GM12873 (cell line): ENCODE data around the gene ACER1.
A peak's percentile ranks its signal among the peaks of the same experiment; 100 is the strongest.

Source experiments
- TF ChIP-seq, protein P1 (sequence below): IDR thresholded peaks from 2 replicates; pipeline ENCODE4 v1.5.1; 2012; ENCODE audit warnings: low read depth, mild to moderate bottlenecking, moderate library complexity, low read length, control low read depth; ENCODE audit not compliant: insufficient read depth; ENCODE audit errors: missing control alignments

The ACER1 gene

DNA sequence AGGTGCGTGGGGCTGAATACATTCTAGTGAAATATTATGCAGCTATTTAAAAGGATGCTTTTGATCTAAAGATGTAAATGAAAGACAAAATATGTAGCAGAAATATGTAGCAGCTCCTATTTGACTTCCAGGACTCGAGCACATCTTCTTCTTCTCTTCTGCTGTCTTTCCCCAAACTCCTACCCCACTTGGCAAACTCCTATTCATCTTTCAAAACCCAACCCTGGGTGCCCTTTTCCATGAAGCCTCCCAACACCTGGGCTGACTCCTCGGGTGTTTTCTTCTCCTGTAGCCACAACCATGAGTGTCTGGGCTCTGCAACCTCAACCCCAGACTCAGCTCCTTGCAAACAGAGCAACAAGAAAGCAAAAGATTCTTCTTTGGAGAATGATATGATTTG, 11.1 kb downstream of the ACER1 start:
- TF ChIP-seq, protein P1, sequence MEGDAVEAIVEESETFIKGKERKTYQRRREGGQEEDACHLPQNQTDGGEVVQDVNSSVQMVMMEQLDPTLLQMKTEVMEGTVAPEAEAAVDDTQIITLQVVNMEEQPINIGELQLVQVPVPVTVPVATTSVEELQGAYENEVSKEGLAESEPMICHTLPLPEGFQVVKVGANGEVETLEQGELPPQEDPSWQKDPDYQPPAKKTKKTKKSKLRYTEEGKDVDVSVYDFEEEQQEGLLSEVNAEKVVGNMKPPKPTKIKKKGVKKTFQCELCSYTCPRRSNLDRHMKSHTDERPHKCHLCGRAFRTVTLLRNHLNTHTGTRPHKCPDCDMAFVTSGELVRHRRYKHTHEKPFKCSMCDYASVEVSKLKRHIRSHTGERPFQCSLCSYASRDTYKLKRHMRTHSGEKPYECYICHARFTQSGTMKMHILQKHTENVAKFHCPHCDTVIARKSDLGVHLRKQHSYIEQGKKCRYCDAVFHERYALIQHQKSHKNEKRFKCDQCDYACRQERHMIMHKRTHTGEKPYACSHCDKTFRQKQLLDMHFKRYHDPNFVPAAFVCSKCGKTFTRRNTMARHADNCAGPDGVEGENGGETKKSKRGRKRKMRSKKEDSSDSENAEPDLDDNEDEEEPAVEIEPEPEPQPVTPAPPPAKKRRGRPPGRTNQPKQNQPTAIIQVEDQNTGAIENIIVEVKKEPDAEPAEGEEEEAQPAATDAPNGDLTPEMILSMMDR, result no peak

DNA sequence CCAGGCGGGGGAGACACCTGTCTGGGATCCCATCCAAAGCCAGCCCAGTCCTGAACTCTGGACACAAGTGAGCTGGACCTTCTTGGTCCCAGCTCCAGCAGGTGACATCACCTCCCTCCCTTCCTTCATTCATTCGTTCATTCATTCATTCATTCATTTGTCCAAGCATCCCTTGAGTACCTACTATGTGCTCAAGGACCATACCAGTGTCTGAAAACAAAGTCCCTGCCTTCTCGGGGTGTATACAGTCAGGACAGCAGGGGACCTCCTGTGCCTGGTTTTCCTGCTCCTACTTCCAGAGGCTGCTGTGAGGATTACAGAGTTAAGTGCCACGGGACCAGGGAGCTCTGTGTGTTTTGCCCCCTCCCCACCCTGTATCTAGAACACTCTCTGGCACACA, 14.0 kb downstream of the ACER1 start:
- TF ChIP-seq, protein P1, result no peak

DNA sequence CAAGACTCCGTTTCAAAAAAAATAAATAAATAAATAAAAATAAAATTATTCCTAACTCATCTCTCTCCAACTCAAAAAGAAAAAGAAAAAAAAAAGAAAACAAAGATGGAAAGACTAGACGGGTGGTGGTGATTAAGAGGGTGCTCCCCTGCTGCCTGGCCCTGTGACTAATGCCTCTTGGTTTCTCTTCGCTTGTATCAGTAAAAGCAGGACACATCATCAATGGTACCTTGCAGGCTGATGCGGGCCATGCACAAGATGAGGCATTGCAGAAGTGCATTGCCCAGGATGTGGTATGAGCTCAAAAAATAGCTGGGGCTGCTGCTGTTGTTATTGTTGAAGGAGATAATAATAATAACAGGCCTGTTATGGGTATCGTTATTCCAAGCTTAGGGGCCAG, 14.6 kb downstream of the ACER1 start:
- TF ChIP-seq, protein P1, result no peak

DNA sequence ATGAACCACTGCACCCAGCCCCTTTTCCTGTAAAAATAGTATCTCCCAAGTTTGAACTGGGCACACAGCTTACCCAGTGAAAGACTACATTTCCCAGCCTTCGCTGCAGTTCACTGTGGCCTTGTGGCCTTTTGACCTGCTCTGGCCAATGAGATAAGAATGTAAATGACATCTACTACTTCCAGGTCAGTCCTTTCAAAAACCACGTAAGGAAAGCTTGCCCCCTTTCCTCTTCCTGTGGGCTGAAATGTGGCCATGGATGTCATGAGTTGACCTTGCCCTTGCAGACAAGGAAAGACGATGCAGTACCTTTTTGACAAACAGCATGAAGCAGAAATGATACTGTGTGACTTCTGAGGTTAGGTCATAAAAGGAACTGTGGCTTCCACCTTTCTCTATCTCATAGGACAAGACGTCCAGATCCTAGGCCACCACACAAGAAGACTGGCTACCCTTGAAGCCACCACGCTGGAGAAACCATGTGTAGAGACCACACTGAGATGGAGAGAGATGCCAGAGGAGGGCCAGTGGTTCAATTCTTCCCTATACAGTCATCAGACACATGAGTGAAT, 19.9 kb downstream of the ACER1 start:
- TF ChIP-seq, protein P1, result no peak

DNA sequence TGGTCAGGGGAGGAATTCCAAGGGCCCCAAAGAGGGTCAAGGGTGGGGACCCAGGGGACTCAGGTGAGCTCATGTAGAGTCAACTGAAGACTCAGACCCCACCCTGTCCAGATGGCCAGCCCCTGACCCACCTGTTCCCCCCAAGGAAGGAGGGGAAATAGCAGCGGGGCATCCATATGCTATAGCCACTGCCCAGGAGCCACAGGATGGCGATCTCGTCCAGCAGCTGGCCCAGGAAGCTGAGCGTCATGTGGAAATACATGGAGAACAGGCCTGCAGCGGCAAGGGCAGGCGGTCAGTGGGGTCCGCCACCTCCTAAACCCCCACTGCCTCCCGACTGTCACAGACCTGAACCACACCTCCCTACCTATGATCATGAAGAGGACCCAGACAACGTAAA, 21.4 kb downstream of the ACER1 start:
- TF ChIP-seq, protein P1, result peak; percentile 8

DNA sequence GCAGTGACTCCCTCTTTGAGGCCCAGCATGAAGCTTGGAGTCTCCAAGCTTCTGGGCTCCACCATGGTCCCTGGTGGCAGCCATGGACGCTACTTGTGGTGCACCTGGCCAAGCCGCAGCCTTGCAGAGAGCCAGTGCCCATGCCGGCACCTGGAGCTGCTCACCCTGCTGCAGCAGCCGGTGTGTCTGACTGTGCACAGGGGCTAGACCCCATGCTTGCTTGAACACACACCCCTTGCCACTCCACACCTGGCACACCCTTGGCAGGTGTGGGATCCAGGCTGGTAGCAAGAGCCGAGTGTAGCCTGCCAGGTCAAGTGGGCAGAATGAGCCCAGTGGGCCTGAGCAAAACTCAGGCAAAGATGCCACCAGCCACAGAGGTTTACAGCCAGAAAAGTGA, 35.0 kb downstream of the ACER1 start:
- TF ChIP-seq, protein P1, result no peak

DNA sequence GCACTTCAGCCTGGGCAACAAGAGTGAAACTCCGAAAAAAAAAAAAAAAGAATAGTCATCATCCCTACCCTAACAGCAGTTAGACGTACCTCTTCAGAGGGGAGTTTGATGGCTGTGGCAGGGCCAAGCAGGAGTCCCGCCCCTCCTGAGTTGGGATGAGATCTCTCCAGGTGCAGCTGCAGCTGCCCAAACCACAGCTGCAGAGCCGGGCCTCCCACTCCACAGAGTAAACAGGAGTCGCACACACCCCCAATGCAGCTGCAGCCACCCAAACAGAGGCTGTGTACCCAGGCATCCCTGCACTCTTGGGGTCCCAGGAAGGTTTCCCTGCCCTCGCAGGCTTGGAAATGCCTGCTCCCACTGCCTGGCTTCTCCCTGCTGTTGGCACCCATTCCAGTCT, 36.2 kb downstream of the ACER1 start:
- TF ChIP-seq, protein P1, result no peak
